ENCODE measurements around the gene DPM1.

Gene DPM1

GRCh38 chr20:50898475-50898874 lies 59.9 kb downstream of the DPM1 start:
- Histone ChIP-seq H3K4me3 (ENCODE audit: insufficient read length, low read depth) (no peak overlapping the region), H3K9me3 (ENCODE audit: insufficient read depth, low read length) (no peaks in the 10 kb centered on the region), H3K4me1 (ENCODE audit: insufficient read depth, insufficient read length) (no peaks in the 10 kb centered on the region), H3K27me3 (ENCODE audit: insufficient read depth, insufficient read length) (no peaks in the 10 kb centered on the region), H3K9ac (ENCODE audit: insufficient read length, low read depth) (no peak overlapping the region), H3K36me3 (ENCODE audit: insufficient read depth, insufficient read length, low read length) (peaks cover 97% of the 10 kb centered on the region)
- DNase-seq (ENCODE audit: low read depth, low spot score): no peak
- TF ChIP-seq SUZ12 (IDR thresholded peaks at IDR 0.05; ENCODE audit: extremely low read depth, insufficient read depth, insufficient read length) (no peak), YY1 (IDR thresholded peaks at IDR 0.05; ENCODE audit: insufficient read depth, insufficient read length) (no peak), ZNF274 (IDR thresholded peaks at IDR 0.05; ENCODE audit: low read depth, low read length) (no peak)

DNA sequence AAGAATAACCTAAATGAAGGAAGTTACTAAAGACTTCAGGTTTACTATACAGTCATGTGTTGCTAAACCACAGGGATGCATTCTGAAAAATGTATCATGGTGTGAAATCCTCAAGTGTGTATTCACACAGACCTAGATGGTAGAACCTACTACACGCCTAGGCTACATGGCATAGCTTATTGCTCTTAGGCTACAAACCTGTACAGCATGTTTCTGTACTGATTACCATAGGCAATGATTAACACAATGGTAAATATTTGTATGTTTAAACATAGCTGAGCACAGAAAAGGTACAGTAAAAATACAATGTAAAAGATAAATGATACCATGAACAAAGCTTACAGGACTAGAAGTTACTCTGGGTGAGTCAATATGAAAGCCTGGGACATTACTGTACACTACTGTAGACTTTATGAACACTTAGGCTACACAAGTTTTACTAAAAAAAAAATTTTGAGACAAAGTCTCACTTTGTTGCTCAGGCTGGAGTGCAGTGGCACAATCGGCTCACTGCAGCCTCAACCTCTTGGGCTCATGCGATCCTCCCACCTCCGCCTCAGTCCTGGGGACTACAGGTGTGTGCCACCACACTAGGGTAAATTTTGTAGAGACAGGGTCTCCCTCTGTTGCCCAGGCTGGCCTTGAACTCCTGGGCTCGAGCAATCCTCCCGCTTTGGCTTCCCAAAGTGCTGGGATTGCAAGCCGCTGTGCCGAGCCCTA lies 63.1 kb downstream of the DPM1 start:
- no peaks in the 10 kb centered on the region for H3K9me3 ChIP-seq (ENCODE audit: insufficient read depth, low read length)
- H3K36me3 ChIP-seq (ENCODE audit: insufficient read depth, insufficient read length, low read length): peaks cover 97% of the 10 kb centered on the region
- no peak overlapping the region for H3K9ac ChIP-seq (ENCODE audit: insufficient read length, low read depth)
- no peak for DNase-seq (ENCODE audit: low read depth, low spot score)
- H3K27me3 ChIP-seq (ENCODE audit: insufficient read depth, insufficient read length): no peaks in the 10 kb centered on the region
- no peak overlapping the region for H3K4me3 ChIP-seq (ENCODE audit: insufficient read length, low read depth)
- no peaks in the 10 kb centered on the region for H3K4me1 ChIP-seq (ENCODE audit: insufficient read depth, insufficient read length)
- TF ChIP-seq YY1 (IDR thresholded peaks at IDR 0.05; ENCODE audit: insufficient read depth, insufficient read length): no peak
- no peak for TF ChIP-seq SUZ12 (IDR thresholded peaks at IDR 0.05; ENCODE audit: extremely low read depth, insufficient read depth, insufficient read length)
- no peak for TF ChIP-seq ZNF274 (IDR thresholded peaks at IDR 0.05; ENCODE audit: low read depth, low read length)

- H3K4me1 ChIP-seq (ENCODE audit: insufficient read depth, insufficient read length): no peaks in the 10 kb centered on the region
- peaks cover 97% of the 10 kb centered on the region for H3K36me3 ChIP-seq (ENCODE audit: insufficient read depth, insufficient read length, low read length)
- no peak overlapping the region for H3K4me3 ChIP-seq (ENCODE audit: insufficient read length, low read depth)
- no peaks in the 10 kb centered on the region for H3K9me3 ChIP-seq (ENCODE audit: insufficient read depth, low read length)
- DNase-seq (ENCODE audit: low read depth, low spot score): no peak
- H3K27me3 ChIP-seq (ENCODE audit: insufficient read depth, insufficient read length): no peaks in the 10 kb centered on the region
- no peak overlapping the region for H3K9ac ChIP-seq (ENCODE audit: insufficient read length, low read depth)
- TF ChIP-seq SUZ12 (IDR thresholded peaks at IDR 0.05; ENCODE audit: extremely low read depth, insufficient read depth, insufficient read length) (no peak), ZNF274 (IDR thresholded peaks at IDR 0.05; ENCODE audit: low read depth, low read length) (no peak), YY1 (IDR thresholded peaks at IDR 0.05; ENCODE audit: insufficient read depth, insufficient read length) (no peak)
Measured at GRCh38 chr20:50893620-50894019, 64.7 kb downstream of the DPM1 start.

- H3K4me1 ChIP-seq (ENCODE audit: insufficient read depth, insufficient read length): no peaks in the 10 kb centered on the region
- TF ChIP-seq ZNF274 (IDR thresholded peaks at IDR 0.05; ENCODE audit: low read depth, low read length) (no peak), YY1 (IDR thresholded peaks at IDR 0.05; ENCODE audit: insufficient read depth, insufficient read length) (no peak), SUZ12 (IDR thresholded peaks at IDR 0.05; ENCODE audit: extremely low read depth, insufficient read depth, insufficient read length) (no peak)
- no peak overlapping the region for H3K9ac ChIP-seq (ENCODE audit: insufficient read length, low read depth)
- H3K36me3 ChIP-seq (ENCODE audit: insufficient read depth, insufficient read length, low read length): peaks cover 87% of the 10 kb centered on the region
- no peaks in the 10 kb centered on the region for H3K9me3 ChIP-seq (ENCODE audit: insufficient read depth, low read length)
- no peaks in the 10 kb centered on the region for H3K27me3 ChIP-seq (ENCODE audit: insufficient read depth, insufficient read length)
- DNase-seq (ENCODE audit: low read depth, low spot score): no peak
- no peak overlapping the region for H3K4me3 ChIP-seq (ENCODE audit: insufficient read length, low read depth)
Measured at GRCh38 chr20:50892394-50892793, 65.9 kb downstream of the DPM1 start.

GRCh38 chr20:50891138-50891537 lies 67.2 kb downstream of the DPM1 start:
- H3K4me1 ChIP-seq (ENCODE audit: insufficient read depth, insufficient read length): no peaks in the 10 kb centered on the region
- H3K4me3 ChIP-seq (ENCODE audit: insufficient read length, low read depth): no peak overlapping the region
- H3K27me3 ChIP-seq (ENCODE audit: insufficient read depth, insufficient read length): no peaks in the 10 kb centered on the region
- no peak for DNase-seq (ENCODE audit: low read depth, low spot score)
- no peak overlapping the region for H3K9ac ChIP-seq (ENCODE audit: insufficient read length, low read depth)
- peaks cover 76% of the 10 kb centered on the region for H3K36me3 ChIP-seq (ENCODE audit: insufficient read depth, insufficient read length, low read length)
- TF ChIP-seq SUZ12 (IDR thresholded peaks at IDR 0.05; ENCODE audit: extremely low read depth, insufficient read depth, insufficient read length): no peak
- H3K9me3 ChIP-seq (ENCODE audit: insufficient read depth, low read length): no peaks in the 10 kb centered on the region

GRCh38 chr20:50887576-50887975 lies 70.8 kb downstream of the DPM1 start:
- no peak for TF ChIP-seq SUZ12 (IDR thresholded peaks at IDR 0.05; ENCODE audit: extremely low read depth, insufficient read depth, insufficient read length)
- DNase-seq (ENCODE audit: low read depth, low spot score): no peak

GRCh38 chr20:50886184-50886790 lies 72.0 kb downstream of the DPM1 start:
- TF ChIP-seq ZNF274 (IDR thresholded peaks at IDR 0.05; ENCODE audit: low read depth, low read length) (no peak), YY1 (IDR thresholded peaks at IDR 0.05; ENCODE audit: insufficient read depth, insufficient read length) (no peak), SUZ12 (IDR thresholded peaks at IDR 0.05; ENCODE audit: extremely low read depth, insufficient read depth, insufficient read length) (no peak)

More at GRCh38 chr20:50887576-50887975, 70.8 kb downstream of the DPM1 start:
- no peak overlapping the region for H3K9ac ChIP-seq (ENCODE audit: insufficient read length, low read depth)
- H3K9me3 ChIP-seq (ENCODE audit: insufficient read depth, low read length): peaks cover 4% of the 10 kb centered on the region; the same call in 1 of the 2 replicates
- no peak overlapping the region for H3K4me3 ChIP-seq (ENCODE audit: insufficient read length, low read depth)
- H3K4me1 ChIP-seq (ENCODE audit: insufficient read depth, insufficient read length): no peaks in the 10 kb centered on the region
- H3K36me3 ChIP-seq (ENCODE audit: insufficient read depth, insufficient read length, low read length): peaks cover 41% of the 10 kb centered on the region
- H3K27me3 ChIP-seq (ENCODE audit: insufficient read depth, insufficient read length): no peaks in the 10 kb centered on the region

More at GRCh38 chr20:50886184-50886790, 72.0 kb downstream of the DPM1 start:
- DNase-seq (ENCODE audit: low read depth, low spot score): no peak
- Histone ChIP-seq H3K36me3 (ENCODE audit: insufficient read depth, insufficient read length, low read length) (peaks cover 28% of the 10 kb centered on the region), H3K27me3 (ENCODE audit: insufficient read depth, insufficient read length) (no peaks in the 10 kb centered on the region), H3K9ac (ENCODE audit: insufficient read length, low read depth) (no peak overlapping the region), H3K4me1 (ENCODE audit: insufficient read depth, insufficient read length) (no peaks in the 10 kb centered on the region), H3K9me3 (ENCODE audit: insufficient read depth, low read length) (peaks cover 6% of the 10 kb centered on the region; the same call in 1 of the 2 replicates), H3K4me3 (ENCODE audit: insufficient read length, low read depth) (no peak overlapping the region)
